SKM-1 (cell line): ENCODE results near the gene NPY5R.

Experiments
- DNase-seq: peaks from one replicate; lab custom pipeline; 2025; ENCODE audit not compliant: unreplicated experiment; lab: John Stamatoyannopoulos, UW

The NPY5R gene

DNA sequence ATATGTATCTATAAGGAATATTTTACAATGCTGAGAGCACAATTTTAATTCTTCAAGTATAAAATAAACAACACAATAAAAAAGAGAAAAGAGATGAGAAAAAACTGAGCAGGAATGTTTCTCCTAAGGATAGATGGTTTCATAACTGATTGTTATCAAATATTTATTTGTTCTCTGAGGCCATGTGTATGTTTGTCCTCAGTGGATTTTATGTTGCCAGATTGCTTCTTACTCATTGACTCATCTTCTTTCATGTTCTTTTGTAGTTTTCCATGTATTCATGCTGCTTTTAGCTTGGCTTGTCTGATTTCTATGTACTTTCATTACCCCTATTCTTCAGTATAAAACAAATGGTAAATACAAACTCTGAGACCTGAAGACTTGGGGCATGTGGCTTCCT lies 41.2 kb downstream of the NPY5R start:
- DNase-seq: no peak

DNA sequence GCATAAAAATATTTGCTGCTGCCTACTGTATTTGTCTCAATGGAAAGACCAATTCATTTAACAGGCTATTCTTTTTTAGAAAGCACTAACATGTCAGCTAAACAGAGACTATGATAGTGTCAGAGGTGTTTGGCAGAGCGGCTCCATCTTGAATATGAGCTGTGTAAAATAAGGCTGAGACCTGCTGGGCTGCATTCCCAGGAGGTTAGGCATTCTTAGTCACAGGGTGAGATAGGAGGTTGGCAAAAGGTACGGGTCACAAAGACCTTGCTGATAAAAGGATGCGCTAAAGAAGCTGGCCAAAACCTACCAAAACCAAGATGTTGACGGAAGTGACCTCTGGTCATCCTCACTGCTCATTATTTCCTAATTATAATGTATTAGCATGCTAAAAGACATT lies 41.8 kb downstream of the NPY5R start:
- no peak for DNase-seq

DNA sequence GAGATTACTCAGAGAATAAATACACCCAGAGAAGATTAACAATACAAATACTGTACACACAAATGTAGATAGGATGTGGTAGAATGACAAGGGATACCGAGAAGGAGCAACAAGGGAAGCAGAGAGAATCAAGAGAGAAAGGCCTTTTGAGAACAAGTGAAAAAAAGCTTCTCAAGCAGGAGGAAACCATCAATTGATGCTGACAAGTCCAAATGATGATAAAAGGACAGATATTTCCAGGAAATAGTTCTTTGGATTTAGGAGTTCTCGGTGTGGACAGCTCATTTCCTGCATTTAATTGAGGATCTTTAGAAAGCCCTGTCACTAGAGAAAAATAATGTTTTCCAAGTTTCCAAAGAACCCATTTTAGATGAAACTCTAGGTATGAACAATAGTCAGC lies 48.1 kb downstream of the NPY5R start:
- no peak for DNase-seq

DNA sequence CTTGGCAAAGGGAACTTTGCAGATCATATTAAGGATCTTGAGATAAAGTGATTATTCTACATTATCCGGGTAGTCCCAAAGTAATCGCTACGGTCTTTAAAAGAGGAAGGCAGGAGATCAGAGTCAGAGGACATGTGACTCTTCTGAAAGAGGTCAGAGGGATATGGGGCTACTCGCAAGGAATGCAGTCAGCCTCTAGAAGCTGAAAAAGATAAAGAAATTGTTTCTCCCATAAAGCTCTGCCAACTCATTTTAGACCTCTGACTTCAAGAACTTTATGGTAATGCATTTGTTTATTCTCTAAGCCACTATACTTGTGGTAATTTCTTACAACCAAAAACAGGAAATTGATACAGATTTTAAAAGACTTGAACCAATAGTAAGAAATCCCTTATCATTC lies 48.6 kb downstream of the NPY5R start:
- no peak for DNase-seq

DNA sequence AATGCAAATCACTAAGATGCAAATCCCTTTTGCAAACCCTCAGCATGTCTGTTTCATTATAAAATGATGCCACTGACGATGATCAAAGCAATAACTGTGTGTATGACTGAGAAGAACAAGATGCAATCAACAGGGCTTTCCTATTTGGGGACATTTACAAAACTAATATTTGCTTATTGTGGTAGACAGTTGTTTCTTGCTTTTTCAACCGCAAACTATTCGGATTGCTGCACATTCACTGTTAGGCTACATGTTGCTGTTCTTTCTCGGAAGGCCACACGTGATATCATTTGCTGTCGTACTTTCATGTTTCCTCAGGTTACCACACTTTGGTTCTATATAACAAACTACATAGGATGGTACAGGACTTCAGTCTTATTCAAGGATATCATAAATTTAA lies 49.8 kb downstream of the NPY5R start:
- no peak for DNase-seq

DNA sequence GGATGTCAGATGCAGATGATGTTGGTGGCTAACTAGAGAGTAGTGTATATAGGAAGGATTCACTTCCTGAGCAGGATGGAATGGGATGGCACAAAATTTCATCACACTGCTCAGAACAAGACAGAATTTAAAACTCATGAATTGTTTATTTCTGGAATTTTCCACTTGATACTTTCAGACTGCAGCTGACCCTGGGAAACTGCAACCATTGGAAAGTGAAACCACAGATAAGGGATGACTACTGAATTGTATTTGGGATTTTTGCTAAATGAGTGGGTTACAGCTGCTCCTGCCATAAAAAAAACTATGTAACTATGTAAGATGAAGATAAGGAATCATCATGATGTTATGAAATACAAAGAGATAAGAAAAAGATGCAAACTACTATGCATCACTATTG lies 51.4 kb downstream of the NPY5R start:
- no peak for DNase-seq

DNA sequence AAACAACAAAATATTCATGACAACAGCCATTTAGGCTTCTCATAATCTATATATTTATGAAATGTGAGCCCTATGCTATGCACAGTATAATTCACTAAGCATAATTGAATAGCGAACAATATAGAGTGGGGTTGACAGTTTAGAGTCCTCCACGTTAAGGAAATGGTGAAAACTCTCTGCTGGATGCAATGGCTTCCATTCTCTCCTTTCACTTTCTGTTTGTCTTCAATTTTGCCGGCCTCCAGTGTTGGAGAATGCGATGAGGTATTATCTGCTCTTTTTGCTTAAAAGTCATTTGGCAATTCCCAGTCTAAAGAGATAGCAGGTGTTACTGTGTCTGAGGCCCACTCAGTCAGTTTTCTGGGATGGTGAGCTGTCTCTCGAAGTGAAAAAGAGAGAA lies 52.1 kb downstream of the NPY5R start:
- DNase-seq: no peak

DNA sequence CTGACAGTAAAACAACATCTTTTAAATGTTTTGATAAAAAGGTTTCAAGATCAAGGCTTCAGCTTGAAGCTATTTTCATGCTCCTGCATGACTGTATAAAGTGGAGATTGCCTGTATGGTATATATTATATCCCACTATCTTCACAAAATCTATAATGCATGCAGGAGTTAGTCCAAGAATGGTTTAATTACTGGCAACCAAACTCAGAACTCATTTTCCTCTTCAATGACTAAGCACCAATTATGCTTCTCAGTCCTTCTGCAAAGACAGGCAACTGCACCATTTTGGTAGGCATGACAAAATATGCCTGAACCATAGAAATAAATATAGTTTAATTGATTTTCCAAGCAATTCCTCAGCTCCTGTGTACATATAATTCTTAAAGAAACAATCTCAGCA lies 54.5 kb downstream of the NPY5R start:
- DNase-seq: no peak

DNA sequence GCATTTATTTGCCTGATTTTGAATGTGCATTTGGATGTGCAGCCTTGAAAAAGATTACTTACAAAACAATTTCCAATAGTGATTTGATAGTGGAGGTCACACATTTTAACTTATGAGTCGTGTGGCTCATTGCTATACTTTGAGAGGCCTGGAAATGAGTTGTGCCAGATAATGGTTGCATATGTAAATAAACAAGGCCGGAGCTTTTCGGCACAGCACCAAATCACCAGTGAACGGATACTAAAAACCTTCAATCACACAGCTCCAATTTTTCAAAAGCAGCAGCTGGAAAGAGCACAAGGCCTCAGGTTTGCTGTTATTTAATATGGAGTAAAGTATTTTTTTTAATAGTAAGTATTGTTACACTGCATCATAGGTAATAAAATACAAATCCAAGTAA lies 57.2 kb downstream of the NPY5R start:
- no peak for DNase-seq
